Measurements from ENCODE around the gene MACROH2A1.

MACROH2A1 gene

DNA sequence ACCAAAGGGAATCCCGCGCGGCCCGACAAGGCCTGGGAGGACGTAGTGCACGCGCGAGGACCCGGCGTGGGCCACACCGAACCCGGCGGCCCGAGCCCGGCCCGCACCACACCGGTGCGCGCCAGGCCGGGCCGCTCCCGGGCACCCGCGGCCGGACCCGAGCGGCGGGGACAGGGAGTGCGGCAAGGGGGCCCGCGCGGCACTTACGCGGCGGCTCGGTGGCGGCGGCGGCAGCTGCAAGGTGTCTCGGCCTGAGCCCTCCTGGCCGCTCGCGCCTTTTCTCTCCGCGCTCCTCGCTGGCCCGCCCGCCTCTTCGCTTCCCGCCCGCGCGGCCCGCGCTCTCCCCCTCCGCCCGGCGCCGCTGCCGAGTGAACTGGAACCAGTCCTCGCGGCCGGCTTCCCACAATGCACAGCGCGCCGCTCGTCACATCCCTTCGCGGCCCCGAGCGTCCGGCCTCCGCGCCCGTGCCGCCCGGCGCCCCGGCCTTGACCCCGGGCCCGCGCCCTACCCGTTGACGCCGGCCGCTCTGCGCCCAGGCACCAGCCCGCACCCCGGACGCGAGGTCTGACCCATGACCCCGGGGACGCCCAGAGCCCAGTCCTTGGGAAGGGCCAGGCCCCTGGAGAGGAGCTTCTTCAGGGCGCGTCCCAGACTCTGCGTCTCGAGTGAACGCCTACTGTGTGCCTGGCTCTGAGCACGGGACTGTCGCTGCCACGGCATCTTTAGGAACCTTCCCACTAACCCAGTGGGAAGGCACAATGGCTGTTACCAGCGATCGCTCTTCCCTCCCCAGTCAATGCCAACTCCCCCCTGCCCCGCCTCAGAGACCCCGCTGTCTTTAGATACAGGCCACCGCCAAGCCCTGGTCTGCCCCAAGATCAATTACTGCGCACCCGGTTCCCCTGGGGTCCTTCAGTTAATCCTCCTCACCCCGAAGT is at the start of gene MACROH2A1:
Gene MACROH2A1 (minus strand): TSS at position 377 of the 939 bp plus-strand sequence. CDS start 10,138 bp downstream, outside the sequence.
- DNase-seq (ENCODE audit: low spot score) = peak; percentile 72

DNA sequence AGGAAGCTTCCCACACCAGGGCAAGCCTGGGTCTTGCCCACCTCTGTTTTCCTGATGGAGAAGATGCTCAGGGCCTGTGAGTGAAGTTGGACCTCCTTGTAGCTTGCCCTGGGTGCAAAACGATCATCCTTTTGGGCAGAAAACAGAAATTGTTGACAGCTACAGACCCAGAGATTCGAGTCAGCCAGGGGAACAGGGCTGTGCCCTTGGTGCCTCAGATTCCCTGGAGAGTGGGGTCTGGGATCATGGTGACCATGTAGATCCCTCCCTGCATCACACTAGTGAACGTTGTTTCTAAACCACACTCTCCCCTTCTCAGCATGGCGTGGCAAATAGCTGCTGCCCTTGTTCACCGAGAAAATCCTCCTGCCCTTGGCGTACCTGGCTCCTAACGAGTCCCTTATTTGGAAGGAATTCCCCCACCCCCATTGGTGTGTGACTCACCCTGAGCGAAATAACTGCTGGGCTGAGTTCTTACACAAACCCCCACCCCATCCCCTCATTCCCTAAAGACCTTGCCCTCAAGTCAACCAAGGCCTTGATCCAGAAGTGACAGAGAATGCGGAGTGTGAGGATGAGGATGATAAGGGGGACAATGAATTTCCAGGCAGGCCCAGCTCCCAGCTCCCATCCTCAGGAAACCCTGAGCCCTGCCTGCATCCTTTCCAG is 49.2 kb upstream of the MACROH2A1 start:
- no peak for DNase-seq (ENCODE audit: low spot score)

- no peak for DNase-seq (ENCODE audit: low spot score)
These were observed 48.4 kb upstream of the MACROH2A1 start, which contains the start of gene DCANP1 for GRCh38 chr5:135447298-135447929. Gene DCANP1, minus strand, starts transcription at chr5:135447348. Its CDS starts 240 bp downstream, at chr5:135447108.

- DNase-seq (ENCODE audit: low spot score) = no peak
These were observed 47.6 kb upstream of the MACROH2A1 start for GRCh38 chr5:135446615-135447014.

DNA sequence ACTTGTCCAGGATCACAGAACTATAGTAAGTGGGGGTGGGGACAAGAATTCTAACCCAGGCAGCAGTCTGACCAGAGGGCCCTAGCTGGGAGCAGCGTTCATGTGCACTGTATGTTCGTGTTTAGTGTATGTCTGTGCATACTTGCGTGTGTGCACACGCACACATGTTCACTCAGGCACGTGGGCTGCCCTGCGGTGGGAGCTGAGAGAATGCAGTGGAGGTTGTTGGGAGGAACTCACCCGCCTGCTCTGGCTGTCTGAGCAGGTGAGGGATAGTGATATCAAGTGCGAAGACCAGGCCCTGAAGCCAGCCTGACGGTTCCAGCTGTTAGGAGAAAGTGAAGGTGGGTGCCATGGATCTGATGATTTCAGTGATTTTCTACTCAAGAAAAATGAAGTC is 47.2 kb upstream of the MACROH2A1 start:
- no peak for DNase-seq (ENCODE audit: low spot score)

- no peak for DNase-seq (ENCODE audit: low spot score)
These were observed 46.4 kb upstream of the MACROH2A1 start for GRCh38 chr5:135445306-135445985.

DNA sequence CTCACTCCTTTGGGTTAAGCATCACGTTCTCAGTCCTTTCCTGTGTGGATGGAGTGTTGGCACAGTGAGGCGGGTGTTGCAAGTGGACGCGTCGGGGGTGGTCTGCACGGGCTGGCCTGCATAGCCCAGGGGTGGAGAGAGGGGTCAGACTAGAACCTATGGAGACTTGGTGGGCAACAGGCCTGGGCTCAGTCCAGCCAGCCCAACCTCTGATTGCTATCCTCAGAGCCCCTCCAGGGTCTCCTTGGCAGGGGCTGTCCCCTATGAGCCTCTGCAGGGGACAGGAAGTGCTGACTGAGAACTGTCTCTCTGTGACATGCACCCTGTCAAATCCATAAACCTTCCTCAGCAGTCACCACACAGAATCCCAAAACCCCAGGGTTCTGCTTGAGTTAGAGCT is 45.9 kb upstream of the MACROH2A1 start:
- DNase-seq (ENCODE audit: low spot score) = no peak

DNA sequence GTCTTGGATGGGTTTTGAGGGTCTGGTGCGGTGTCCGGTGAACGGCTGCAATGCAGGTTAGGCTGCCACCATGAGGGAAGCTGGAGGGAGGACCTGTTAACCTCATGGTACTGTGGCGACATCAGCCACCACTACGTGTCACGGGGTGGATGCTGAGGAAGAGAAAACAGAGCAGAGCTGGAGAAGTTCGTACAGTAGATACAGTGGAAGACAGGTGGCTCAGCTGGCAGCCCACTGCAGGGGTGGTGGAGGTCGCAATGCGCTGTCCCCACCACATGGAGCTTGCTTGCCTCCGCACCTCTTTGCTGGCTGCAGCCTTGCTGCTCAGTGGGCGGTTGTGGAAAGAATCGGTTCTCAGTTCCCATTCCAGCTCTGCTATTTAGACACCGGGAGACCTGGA is 45.3 kb upstream of the MACROH2A1 start:
- no peak for DNase-seq (ENCODE audit: low spot score)

DNA sequence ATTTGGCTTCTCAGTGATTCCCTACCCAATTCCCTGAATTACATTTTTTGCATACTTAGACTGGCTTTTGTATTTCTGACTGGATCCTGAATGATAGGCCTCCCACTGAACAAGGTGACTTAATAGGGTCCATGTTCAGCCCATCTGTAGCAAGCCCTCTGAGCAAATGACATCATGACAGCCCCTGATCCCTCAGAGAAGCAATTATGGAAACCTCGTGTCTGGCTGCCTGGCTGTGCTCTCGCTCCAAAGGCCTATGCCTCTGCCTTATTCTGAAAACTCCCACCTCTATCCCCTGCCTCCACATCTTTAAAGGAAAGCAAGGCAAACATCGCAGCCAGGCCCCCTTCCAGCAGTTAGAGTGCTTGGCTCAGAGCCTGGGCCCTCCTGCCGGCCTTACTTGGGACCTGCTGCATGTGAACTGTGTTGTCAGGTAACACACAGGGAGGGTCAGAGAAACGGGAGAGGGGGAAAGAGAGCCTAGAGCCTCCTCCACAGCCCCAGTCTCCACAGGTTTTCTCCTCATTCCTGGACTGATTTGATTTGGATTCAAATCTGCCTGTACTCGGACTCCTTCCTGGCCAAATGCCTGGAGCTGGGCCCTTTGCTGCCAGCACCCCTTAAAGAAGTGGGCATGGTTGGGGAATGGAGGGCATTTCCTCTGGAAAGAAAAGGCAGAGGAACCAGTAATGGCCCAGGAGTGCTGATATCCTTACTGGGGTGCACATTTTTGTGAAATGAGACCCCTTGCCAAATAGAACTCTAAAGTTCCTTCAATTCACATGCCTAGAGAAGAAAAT is 44.3 kb upstream of the MACROH2A1 start:
- DNase-seq (ENCODE audit: low spot score) = no peak

DNA sequence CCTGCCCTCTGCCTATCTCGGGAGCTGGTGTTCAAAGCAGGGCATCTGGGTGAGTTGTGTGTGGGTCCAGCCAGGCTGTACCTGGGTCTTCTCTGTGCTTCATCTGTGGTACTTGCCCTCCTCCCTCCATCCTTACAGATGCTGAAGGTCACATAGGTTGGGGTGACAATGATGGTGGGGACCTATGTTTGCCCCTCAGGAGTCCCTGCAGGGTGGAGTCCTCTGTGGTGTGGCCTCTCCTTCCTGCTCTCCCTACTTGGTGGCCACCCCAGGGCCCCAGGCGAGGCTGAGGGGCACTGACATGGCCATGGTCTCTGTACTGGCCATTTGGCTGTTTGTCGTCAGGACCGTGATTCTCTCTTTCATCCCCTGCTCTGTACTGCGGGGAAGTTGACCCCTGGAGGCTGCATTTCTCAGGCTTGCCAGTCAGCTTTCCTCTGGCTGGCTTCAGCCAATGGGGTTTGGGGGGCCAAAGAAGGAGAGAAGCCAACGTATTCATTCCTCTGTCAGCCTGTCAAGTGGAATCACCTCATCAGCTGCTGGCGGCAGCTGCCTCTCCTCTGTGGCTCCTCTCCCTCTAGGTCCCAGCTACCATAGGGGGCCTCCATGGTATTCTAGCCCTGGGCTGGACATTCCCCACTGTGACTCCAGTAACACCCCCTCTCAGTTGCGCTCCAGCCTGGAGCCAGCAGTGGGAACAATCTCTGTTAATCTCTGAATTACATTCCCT is 43.6 kb upstream of the MACROH2A1 start:
- DNase-seq (ENCODE audit: low spot score) = no peak

GRCh38 chr5:135441919-135442318 is 42.9 kb upstream of the MACROH2A1 start:
- no peak for DNase-seq (ENCODE audit: low spot score)

DNA sequence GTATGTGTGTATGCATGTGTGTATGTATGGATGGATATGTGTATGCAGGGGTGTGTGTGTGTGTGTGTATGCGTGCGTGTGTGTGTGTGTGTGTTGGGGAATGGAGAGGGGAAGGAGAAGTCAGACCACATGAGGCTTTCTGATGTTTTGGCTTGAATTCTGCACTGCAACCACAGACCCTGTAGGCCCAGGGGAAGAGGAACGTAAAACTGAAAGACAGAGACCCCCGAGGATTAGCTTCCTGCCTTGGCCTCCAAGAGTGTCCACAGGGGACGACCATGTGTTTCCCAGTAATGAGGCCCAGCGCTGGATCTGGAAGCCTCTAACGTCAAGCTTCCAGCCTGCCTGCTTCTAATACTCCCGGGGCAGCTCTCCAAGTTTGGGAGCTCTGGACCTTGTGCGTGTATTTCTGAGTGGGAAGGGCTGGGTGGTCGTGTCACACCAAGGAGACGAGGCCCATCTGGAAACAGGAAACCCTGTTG is 42.4 kb upstream of the MACROH2A1 start:
- no peak for DNase-seq (ENCODE audit: low spot score)

GRCh38 chr5:135440916-135441315 is 41.9 kb upstream of the MACROH2A1 start:
- DNase-seq (ENCODE audit: low spot score) = no peak

DNA sequence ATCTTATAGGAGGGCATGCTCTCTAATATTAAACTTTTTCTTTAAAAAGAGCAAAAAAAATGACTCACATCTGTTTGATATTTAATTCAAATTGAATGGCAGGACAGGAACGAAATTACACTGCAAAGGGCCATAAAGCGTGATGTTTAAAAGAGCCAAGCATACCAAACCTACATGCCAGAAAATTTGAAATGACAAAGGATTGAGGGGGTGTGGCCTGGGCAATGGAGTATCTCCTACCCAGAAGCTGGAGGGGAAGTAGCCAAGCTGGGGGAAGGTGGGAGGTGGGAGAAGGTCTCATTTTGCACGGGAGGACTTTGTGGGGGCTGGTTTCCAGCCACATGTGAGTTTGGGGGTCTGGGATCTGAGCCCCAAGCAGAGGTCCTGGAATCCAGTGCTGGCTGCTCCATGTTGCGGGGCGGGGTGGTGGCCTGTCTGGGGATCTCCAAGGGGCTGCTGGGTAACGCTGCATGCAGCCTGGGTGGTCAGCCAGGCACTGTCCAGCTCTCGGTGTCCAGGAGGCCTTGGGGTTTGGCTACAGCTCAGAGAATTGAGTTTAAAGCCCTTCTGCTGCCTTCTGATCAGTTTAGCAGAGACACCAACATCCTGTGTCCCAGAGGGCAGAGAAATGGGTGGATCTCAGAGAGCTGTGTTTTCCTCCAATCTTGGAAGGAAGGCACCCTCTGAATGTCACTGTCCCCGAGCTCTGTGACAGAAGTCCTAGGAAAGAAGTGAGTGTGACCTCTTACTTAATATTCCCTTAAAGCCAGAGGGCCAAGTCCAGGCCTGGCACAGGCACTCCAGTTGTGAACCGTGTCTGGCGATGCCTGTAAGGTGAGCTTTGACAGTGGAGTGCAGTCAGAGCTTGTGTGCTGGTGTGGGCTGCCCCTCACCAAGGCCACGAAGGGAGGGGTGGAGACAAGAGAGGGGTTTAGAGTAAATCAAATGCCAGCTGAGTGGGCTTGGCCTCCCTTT is 40.5 kb upstream of the MACROH2A1 start:
- no peak for DNase-seq (ENCODE audit: low spot score)

DNA sequence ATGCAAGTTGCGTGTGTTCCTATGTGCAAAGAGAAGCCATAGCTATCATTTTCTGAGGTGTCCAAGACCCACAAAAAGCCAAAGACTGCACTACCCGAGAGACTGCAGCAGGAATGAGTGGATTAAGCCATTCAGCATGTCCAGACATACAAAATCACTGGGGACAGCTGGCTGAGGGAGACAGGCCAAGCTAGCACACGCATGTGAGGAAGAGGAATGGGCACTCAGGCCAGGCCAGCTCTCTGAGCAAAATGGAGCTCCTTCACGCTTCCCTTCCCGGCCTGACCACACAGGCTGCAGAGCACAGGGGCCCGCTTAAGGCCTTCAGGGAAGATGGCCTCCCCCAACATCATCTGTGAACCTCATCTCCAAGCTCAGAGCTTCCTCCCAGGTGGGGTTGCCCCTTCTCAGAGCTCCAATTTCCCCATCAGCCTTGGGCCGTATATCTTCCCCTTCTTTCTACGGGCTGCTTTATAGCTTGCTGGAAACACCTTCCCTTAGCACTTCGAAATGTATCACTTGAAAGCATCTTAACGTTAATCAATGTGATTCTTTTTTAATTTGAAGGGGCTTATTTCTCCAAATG is 39.7 kb upstream of the MACROH2A1 start:
- no peak for DNase-seq (ENCODE audit: low spot score)

GRCh38 chr5:135437796-135438560 is 38.9 kb upstream of the MACROH2A1 start:
- peak; percentile 36 for DNase-seq (ENCODE audit: low spot score)

DNA sequence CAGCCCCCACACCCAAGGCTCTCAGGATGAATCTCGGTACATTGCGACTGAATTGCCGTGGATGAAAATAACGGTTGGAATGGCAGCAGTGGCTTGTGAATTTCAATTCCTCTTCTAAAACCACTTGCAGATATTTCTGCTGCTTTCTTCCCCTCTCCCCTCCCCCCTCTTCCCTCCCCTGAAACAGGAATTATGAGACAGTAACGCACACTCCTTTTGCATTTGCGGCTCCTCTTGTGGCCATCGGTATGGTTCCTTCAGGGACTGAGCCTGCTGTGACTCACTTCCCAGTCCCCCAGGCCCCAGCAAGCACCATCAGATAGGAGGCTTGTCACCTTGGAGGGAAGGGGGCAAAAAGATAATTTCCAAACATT is 38.4 kb upstream of the MACROH2A1 start:
- peak; percentile 72 for DNase-seq (ENCODE audit: low spot score)

DNA sequence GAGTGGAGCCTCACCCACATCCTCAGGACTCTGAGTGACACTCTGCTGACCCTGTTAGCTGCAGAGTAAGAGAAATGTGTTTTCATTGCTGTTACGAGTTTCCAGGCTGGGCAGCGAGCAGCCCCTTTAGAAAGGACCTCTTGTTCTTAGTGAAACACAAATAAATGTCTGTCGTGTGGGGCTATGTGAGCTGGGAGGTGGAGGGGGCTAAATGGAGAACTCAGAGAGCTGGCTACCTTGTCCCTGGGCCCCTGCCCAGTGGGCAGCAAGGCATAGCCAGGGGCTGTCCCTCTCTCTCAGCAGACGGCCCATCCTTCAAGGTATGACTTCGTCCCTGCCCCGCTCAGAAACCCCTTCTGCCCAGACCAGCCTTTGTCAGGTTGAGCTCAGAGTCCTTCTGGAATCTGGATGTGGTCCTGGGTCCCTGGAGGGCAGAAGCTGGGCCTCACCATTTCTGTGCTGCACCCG is 38.0 kb upstream of the MACROH2A1 start:
- DNase-seq (ENCODE audit: low spot score) = no peak

Measured in pons (tissue), 1 donor.